ENCODE results near the gene NAB1.
A peak's percentile ranks its signal among the peaks of the same experiment; 100 is the strongest.

NAB1 gene

DNA sequence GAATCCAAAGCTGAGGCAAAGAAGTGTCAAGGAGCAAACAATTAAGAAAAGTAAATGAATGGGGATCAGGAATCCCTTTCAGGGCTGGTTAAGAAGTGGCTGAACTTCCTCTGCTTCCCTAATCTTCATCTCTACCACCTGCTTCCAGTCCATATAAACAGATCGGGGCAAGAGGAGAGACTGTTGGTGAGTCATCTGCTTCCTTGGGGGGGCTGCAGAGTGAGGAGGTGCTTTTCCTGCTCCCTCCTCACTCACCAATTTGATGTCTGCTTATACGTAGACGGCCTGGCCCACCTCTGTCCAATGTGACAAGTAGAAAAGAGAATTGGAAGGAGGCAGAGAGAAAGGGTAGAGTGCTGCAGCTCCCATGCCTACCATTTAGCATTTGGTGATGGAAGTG, 68.4 kb downstream of the NAB1 start:
- DNase-seq: peak; percentile 55

DNA sequence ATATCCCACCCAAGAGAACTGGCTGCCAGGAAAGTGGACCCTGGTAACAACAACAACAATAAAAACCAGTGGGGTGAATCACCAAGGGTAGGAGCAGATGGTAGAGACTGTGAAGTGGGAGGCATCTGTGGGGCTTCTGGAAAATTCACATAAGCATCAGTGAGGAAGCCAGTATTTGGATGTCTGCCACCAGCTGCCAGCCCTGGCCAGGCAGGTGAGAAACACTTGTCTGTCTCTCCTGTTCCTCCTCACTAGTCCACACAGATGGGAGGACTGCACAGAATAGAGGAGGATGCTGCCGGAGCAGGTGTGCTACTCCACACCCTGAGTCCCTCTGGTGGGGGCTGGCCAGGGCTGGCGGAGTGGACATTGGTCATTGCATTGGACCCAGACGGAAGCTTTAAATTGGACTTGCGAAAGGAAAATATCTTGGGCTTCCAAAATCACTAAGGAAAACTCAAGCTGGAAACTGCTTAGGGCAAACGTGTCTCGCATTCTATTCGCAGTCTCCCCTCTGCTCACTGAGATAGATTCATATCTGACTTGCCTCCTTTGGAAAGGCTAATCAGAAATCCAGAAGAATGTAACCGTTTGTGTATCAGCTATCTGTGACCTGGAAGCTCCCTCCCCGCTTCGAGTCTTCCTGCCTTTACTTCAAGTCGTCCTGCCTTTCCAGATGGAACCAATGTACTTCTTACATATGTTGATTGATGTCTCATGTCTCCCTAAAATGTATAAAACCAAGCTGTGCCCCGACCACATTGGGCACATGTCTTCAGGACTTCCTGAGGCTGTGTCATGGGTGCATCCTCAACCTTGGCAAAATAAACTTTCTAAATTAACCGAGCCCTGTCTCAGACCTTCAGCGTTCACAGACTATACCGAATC, 69.1 kb downstream of the NAB1 start:
- peak; percentile 66 for DNase-seq

DNA sequence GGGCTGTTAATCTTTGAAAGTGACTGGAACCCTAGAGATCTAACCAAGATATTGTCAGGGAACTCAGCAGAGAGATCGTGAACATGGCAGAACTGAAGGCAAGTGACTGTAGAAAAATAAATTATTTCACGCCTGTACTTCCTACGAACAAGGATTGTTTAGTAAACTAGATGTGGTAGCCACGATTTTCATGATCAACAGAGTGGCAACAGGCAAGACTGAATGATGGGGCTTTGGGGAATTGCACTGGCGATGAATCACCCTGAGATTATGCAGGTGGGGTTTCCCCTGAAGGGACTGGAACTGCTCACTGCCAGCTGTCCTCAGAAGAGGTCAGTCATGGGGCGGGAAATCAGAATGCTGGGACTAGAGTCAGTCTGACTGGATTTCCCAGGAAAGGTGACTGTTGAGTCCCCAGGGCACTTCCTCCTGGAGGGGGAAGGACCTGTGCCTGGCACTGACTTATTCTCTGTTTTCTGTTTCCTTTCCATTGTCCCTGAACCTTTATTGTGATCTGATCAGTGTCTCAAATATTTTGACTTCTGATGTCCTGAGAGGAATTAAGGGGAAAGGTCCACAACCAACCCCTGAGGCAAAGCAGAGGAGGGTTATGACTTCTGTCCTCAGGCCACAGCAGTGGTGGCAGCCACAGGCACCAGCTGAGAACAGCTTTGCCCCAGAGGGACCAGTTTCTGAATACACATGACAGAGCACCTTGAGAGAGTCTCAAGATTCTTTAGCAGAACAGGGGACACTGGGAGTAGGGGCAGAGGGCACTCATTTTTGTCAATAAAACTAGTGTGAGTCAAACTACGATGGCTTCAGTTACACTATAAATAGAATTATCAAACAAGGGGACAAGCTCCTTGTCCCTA, 70.0 kb downstream of the NAB1 start:
- no peak for DNase-seq

DNA sequence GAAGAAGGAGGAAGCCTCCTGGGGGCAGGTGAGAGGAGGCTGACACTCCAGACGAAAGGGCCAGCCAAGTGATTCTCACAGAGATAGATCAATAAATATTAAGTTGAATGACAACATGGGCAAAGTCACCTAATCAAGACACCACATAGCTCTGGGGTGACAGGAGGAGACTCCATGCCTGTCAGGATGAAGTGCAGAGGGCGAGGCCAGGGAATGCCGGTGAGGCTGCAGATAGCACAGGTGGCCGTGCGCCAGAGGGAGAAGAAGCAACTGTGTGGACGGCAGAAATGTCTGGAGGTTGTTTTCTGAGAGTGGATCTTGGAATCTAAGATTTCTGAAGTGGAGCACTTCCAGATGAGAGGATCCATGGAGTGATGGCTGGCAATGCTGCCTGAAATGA, 71.4 kb downstream of the NAB1 start:
- DNase-seq: no peak

DNA sequence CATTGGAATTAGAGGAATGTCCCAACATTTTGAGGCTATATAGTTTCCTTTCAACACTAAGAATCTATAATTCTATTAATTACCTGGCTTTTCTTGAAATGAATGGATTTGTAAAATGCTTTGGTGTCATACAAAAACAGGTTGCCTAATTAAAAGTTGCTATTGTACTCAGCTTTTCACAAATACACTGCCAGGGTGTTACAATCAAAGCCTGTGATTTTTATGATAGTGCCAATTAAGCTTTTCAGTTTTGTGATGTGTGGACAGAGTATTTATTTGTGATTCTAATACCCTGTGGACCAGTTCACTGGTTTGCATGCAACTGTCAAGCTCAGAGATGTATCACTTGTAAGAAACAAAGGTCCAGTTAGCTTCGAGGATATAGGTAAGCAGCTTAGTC, 71.8 kb downstream of the NAB1 start:
- no peak for DNase-seq

DNA sequence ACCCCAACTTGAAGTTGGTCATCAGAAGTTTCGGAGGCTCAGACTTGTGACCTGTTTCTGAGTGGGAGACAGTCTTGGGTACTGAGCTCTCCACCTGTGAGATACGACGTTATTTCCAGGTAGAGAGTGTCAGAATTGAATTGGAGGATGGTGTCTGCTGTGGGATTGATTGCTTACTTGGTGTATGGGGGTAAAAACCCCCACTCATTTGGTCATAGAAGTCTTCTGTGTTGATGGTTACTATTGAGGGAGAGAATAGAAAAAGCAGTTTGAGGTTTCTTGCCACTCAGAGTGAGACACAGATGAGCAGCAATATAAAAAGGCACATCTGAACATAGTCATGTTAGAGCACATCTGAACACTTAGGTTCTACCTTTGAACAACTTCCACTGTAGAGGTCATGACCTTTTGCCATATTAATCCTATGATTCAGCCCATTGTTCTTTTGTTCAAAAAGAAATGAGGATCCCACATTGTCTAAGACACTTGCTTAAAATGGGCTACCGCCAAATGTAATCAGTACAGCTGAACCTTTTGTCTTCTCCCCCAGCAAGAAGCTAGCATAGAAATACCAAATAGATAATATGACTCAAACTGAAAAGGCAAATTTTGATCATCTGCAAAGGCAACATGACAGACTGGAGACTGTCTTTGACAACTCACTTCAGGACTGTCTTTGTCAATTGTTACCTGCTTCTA, 73.3 kb downstream of the NAB1 start:
- DNase-seq: no peak

DNA sequence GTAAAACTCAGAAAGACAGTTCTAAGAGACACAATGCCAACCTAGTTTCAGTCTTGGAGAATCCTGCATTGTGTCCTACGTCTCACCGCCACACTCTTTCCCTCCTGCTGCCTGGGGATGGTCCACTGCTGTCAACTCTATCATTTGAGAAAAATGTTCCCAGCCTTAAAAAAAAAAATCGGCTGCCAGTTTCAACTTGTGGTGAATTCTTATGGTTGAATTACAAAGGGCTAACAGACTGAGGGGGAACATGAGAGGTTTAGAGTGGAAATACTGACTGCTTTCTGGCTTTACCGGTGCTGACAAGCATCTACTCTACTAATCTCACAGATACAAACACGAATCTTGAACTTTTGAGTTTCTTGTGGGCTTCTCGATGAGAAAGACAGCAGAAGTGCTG, 74.0 kb downstream of the NAB1 start:
- DNase-seq: no peak

DNA sequence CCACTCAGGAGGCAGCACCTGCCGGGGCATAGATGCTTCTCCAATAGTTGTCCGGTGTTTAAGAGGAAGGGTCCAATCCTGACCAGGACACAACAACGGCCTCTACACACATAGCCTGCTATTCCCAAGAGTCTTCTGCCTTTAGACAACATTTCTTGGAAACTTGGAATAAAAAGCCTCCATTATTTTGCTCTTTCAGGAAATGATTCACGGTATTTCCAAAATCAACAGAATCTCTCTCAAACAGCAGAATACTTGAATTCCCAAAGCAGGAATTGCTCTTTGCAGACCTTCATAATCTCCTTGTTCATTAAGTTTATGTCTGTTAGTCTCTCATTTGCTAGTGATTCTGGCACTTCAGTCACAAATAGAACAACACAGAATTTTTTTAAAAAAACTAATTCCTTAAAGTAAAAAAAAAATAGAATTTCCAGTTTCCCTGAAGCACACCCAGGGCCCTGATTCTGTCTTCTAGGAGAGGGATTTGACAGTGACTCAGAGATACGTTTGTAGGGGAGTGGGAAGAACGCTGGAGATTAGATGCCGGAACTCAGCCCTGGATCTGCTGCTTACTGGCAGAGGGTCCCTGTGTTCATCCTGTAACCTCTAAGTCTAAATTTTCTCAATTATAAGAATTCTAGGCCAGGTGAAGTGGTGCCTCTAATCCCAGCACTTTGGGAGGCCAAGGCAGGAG, 74.7 kb downstream of the NAB1 start:
- DNase-seq: no peak

DNA sequence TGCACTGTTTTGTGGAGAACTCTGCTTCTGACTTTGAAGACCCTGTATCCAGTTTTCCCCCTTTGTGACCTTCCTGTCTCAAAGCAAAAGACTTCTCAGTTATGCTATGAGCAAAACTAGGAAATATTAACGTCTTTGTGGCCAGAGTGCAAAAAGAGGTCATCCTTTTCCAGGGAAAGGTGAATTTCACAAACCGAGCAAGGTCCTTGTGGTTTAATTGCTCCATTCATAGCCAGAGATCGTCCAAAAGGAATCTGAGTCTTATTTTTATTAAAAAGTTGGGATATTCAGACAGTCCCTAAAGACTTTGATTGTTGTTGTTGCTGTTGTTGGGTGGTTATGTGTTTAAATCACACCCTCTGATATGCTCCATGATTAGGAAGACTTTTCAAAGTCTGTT, 77.4 kb downstream of the NAB1 start:
- DNase-seq: no peak

DNA sequence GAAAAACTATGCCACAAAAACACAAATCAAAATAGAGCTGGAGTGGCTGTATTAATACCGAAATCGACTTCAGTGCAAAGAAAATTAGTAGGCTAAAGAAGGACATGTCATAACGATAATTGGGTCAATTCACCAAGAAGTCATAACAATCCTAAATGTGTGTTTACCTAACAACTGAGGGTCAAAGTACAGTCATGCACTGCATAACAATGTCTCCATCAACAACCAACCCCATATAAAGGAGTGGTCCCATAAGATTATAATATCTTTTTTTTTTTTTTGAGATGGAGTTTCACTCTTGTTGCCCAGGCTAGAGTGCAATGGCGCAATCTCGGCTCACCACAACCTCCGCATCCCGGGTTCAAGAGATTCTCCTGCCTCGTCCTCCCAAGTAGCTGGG, 87.5 kb downstream of the NAB1 start:
- DNase-seq: no peak

DNA sequence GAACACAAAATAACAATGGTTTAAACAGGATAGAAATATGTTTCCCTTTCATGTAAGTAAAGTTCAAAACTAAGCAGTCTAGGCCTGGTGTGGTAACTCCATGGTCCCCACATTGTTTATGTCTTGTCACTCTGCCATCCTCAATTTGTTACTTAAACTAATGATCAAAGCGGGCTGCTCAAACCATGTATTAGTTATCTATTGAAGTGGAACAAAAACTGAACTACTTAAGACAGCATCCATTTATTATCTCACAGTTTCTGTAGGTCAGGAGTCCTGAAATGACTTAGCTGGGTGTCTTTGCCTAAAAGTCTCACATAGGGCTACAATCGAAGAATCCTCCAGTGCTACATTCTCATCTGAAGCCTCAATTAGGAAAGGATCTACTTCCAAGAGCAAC, 91.6 kb downstream of the NAB1 start:
- DNase-seq: no peak

All from NCI-H510A treated with DMSO at 0.1 percent for 48 hours (cell line).